GM12878 (cell line): ENCODE results near the gene WDR91. TPM values are rescaled to one million over a fixed set of nuclear protein-coding genes. Genes with fewer than 3 reads are reported as not detected.

Experiments used
- BACH1 ChIP-seq: fragments of 450-650 bp; IDR thresholded peaks from 2 replicates; pipeline ENCODE4 v1.6.1; 2017; ENCODE audit warnings: mild to moderate bottlenecking, borderline replicate concordance
- BRCA1 ChIP-seq: IDR thresholded peaks from 2 replicates; pipeline ENCODE4 v1.6.1; 2011; ENCODE audit warnings: low read depth, low read length, improper control_type of control experiment
- CREB1 ChIP-seq: IDR thresholded peaks from 2 replicates; pipeline ENCODE4 v1.6.1; 2012; ENCODE audit warnings: low read depth, mild to moderate bottlenecking, inconsistent platforms
- KDM1A ChIP-seq: fragments of 200-600 bp; sonication (generic); IDR thresholded peaks from 2 replicates; pipeline ENCODE4 v1.6.1; 2016; ENCODE audit warnings: borderline replicate concordance
- MEF2B ChIP-seq: fragments of 450-650 bp; IDR thresholded peaks from 2 replicates; pipeline ENCODE4 v1.6.1; 2018; ENCODE audit warnings: mild to moderate bottlenecking, moderate library complexity; ENCODE audit not compliant: partially characterized antibody, poor library complexity, severe bottlenecking
- MTA2 ChIP-seq: fragments of 450-650 bp; IDR thresholded peaks from 2 replicates; pipeline ENCODE4 v1.6.1; 2016; ENCODE audit warnings: low read depth, mild to moderate bottlenecking, moderate library complexity
- NR2C2 ChIP-seq: IDR thresholded peaks from 2 replicates; pipeline ENCODE4 v1.6.1; 2011; ENCODE audit warnings: borderline replicate concordance, low read depth; ENCODE audit not compliant: control insufficient read depth, insufficient read length
- RBBP5 ChIP-seq: fragments of 200-600 bp; sonication (generic); conservative IDR thresholded peaks from 2 replicates; pipeline ENCODE4 v1.6.1; 2016
- RCOR1 ChIP-seq: conservative IDR thresholded peaks from 2 replicates; pipeline ENCODE4 v1.6.1; 2012; ENCODE audit warnings: low read depth, low read length, improper control_type of control experiment
- SMC3 ChIP-seq: IDR thresholded peaks from 2 replicates; pipeline ENCODE4 v1.6.1; 2011; ENCODE audit warnings: low read length, improper control_type of control experiment, borderline replicate concordance
- USF2 ChIP-seq: IDR thresholded peaks from 2 replicates; pipeline ENCODE4 v1.6.1; 2011; ENCODE audit warnings: low read depth, low read length, improper control_type of control experiment, borderline replicate concordance
- ZBED1 ChIP-seq: IDR thresholded peaks from 2 replicates; pipeline ENCODE4 v1.6.1; 2016; ENCODE audit warnings: borderline replicate concordance
- ZNF687 ChIP-seq: fragments of 450-650 bp; IDR thresholded peaks from 2 replicates; pipeline ENCODE4 v1.6.1; 2017; ENCODE audit warnings: mild to moderate bottlenecking, moderate library complexity
- ZZZ3 ChIP-seq: IDR thresholded peaks from 2 replicates; pipeline ENCODE4 v1.6.1; 2011; ENCODE audit warnings: low read depth; ENCODE audit not compliant: control insufficient read depth, insufficient read length
- polyA plus RNA-seq, 11 experiments: library from polyadenylated mRNA; depleted of rRNA in 4 of 11; unstranded in 6 of 11; stranded (reverse) in 5 of 11; fragments of >200 nt; fragmentation: Nextera tagmentation in 4 of 11; fragmentation: Illumina TruSeq in 1 of 11; extraction: Ambion mirVana in 4 of 11; extraction: Trizol in 1 of 11; gene quantifications; 1 replicate in 1 of 11; 2 replicates in 10 of 11; pipeline versions ENCODE4 v1.2.1 to v1.2.3, GENCODE V29; 2011 to 2016; ENCODE audit warnings: inconsistent platforms in 2 of 11, missing spikeins in 2 of 11, low read depth in 1 of 11
- total RNA-seq, 4 experiments: library from RNA; depleted of rRNA in 3 of 4; stranded (reverse); fragments of >200 nt in 3 of 4; fragmentation: Illumina TruSeq in 1 of 4; extraction: Trizol in 1 of 4; gene quantifications; 2 replicates each; pipeline versions ENCODE4 v1.2.1 to v1.2.3, GENCODE V29; 2013 to 2021
- TF ChIP-seq, protein P1 (sequence below): fragments of 150-350 bp; IDR thresholded peaks from 2 replicates; pipeline ENCODE4 v1.6.1; 2016; ENCODE audit warnings: low read depth, low read length
- TF ChIP-seq, protein P2 (sequence below): fragments of 450-650 bp; conservative IDR thresholded peaks from 2 replicates; pipeline ENCODE4 v1.6.1; 2017; ENCODE audit warnings: mild to moderate bottlenecking, moderate library complexity
- TF ChIP-seq, protein P3 (sequence below): fragments of 450-650 bp; IDR thresholded peaks from 2 replicates; pipeline ENCODE4 v1.6.1; 2017; ENCODE audit warnings: antibody characterized with exemption, mild to moderate bottlenecking, moderate library complexity

The WDR91 gene
- total and polyA plus RNA-seq, 10 of the 15 experiments (the other 5 are each of a cell fraction or from before 2014, with no cell fraction given) = 7.6 to 83.3 (median 16.5) TPM

DNA sequence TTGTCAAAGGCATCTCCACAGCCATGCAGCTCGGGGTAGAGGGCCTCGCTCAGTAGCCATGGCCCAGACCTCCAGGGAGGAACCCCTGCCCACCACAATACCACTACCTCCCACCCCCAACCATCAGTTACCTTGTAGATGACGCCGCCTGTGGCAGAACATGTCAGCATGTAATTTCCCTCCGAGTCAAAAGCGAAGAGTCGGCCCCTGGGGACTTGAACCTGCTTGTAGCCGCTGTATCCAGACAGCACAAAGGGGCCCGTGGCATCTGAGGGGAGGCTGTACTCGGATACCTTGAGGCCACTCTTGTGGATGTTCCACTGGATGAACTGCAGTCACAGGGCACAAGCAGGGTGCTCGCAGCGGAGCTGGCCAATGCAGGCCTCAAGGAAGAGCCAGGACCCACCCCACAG lies 24.5 kb downstream of the WDR91 start (continued):
- no peak for TF ChIP-seq ZZZ3
- no peak for TF ChIP-seq SMC3
- TF ChIP-seq KDM1A = no peak
- peak; percentile 100 for TF ChIP-seq MEF2B
- TF ChIP-seq CREB1 = peak; percentile 91
- TF ChIP-seq USF2 = no peak
- peak; percentile 94; the same call in 1 of the 2 replicates for TF ChIP-seq BACH1
- TF ChIP-seq, protein P1, sequence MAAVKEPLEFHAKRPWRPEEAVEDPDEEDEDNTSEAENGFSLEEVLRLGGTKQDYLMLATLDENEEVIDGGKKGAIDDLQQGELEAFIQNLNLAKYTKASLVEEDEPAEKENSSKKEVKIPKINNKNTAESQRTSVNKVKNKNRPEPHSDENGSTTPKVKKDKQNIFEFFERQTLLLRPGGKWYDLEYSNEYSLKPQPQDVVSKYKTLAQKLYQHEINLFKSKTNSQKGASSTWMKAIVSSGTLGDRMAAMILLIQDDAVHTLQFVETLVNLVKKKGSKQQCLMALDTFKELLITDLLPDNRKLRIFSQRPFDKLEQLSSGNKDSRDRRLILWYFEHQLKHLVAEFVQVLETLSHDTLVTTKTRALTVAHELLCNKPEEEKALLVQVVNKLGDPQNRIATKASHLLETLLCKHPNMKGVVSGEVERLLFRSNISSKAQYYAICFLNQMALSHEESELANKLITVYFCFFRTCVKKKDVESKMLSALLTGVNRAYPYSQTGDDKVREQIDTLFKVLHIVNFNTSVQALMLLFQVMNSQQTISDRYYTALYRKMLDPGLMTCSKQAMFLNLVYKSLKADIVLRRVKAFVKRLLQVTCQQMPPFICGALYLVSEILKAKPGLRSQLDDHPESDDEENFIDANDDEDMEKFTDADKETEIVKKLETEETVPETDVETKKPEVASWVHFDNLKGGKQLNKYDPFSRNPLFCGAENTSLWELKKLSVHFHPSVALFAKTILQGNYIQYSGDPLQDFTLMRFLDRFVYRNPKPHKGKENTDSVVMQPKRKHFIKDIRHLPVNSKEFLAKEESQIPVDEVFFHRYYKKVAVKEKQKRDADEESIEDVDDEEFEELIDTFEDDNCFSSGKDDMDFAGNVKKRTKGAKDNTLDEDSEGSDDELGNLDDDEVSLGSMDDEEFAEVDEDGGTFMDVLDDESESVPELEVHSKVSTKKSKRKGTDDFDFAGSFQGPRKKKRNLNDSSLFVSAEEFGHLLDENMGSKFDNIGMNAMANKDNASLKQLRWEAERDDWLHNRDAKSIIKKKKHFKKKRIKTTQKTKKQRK = no peak
- peak; percentile 95 for TF ChIP-seq MTA2
- TF ChIP-seq NR2C2 = no peak
- peak; percentile 27; the same call in 1 of the 2 replicates for TF ChIP-seq ZBED1
- peak; percentile 76 for TF ChIP-seq ZNF687
- TF ChIP-seq RBBP5 = no peak
- no peak for TF ChIP-seq BRCA1
- TF ChIP-seq, protein P2, sequence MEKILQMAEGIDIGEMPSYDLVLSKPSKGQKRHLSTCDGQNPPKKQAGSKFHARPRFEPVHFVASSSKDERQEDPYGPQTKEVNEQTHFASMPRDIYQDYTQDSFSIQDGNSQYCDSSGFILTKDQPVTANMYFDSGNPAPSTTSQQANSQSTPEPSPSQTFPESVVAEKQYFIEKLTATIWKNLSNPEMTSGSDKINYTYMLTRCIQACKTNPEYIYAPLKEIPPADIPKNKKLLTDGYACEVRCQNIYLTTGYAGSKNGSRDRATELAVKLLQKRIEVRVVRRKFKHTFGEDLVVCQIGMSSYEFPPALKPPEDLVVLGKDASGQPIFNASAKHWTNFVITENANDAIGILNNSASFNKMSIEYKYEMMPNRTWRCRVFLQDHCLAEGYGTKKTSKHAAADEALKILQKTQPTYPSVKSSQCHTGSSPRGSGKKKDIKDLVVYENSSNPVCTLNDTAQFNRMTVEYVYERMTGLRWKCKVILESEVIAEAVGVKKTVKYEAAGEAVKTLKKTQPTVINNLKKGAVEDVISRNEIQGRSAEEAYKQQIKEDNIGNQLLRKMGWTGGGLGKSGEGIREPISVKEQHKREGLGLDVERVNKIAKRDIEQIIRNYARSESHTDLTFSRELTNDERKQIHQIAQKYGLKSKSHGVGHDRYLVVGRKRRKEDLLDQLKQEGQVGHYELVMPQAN = peak; percentile 15; the same call in 1 of the 2 replicates
- no peak for TF ChIP-seq RCOR1
- TF ChIP-seq, protein P3, sequence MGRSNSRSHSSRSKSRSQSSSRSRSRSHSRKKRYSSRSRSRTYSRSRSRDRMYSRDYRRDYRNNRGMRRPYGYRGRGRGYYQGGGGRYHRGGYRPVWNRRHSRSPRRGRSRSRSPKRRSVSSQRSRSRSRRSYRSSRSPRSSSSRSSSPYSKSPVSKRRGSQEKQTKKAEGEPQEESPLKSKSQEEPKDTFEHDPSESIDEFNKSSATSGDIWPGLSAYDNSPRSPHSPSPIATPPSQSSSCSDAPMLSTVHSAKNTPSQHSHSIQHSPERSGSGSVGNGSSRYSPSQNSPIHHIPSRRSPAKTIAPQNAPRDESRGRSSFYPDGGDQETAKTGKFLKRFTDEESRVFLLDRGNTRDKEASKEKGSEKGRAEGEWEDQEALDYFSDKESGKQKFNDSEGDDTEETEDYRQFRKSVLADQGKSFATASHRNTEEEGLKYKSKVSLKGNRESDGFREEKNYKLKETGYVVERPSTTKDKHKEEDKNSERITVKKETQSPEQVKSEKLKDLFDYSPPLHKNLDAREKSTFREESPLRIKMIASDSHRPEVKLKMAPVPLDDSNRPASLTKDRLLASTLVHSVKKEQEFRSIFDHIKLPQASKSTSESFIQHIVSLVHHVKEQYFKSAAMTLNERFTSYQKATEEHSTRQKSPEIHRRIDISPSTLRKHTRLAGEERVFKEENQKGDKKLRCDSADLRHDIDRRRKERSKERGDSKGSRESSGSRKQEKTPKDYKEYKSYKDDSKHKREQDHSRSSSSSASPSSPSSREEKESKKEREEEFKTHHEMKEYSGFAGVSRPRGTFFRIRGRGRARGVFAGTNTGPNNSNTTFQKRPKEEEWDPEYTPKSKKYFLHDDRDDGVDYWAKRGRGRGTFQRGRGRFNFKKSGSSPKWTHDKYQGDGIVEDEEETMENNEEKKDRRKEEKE = no peak
